Inflammatory macrophage treated with lipopolysaccharide for 1 hour (primary cell): ENCODE measurements around the gene RPRD2.

Experiments used
- DNase-seq, 2 donors: peaks; one replicate each; pipeline ENCODE4 v3.0.0-alpha.2; 2020 to 2022

The RPRD2 gene

DNA sequence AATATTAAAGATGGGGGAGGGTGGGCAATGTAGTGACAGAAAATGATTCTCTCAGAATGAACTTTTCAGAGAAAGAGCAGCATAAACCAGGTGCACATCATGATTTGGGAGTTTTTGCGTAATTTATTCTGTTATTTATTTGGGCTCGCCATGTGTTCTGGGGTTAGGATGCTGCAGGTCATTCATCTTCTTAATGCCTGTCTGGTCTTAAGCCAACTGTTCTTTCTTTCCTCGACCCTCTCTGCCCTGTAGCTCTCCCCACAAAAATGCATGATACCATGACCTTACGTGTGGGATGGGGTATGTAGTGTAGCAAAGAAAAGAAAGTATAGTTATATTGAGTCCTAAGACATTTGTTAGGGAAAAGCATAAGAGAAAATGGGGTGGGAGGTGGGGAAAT lies 110.9 kb downstream of the RPRD2 start:
- no peak for DNase-seq

GRCh38 chr1:150476754-150477153 lies 112.8 kb downstream of the RPRD2 start:
- no peak for DNase-seq

DNA sequence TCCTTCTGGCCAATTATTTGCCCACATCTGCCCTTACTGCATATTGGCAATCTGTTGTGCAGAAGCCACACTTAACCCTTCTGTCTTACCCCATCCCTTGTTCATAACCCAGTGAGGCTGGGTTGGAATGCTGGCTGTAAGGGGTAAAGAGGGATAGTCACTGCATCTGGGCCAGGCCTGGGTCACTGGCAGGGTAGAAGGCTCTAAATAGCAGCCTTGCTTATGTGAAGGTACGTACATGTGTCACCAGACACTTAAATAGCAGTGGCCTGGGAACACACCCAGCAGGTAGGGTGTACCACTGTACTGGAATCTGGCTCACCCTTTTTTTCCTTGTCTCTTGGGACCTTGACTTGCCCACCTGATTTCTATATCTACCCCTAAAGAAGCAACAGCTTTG lies 113.4 kb downstream of the RPRD2 start:
- DNase-seq: no peak

GRCh38 chr1:150477733-150478132 lies 113.8 kb downstream of the RPRD2 start:
- no peak for DNase-seq

GRCh38 chr1:150479370-150479769 lies 115.4 kb downstream of the RPRD2 start:
- DNase-seq: no peak

DNA sequence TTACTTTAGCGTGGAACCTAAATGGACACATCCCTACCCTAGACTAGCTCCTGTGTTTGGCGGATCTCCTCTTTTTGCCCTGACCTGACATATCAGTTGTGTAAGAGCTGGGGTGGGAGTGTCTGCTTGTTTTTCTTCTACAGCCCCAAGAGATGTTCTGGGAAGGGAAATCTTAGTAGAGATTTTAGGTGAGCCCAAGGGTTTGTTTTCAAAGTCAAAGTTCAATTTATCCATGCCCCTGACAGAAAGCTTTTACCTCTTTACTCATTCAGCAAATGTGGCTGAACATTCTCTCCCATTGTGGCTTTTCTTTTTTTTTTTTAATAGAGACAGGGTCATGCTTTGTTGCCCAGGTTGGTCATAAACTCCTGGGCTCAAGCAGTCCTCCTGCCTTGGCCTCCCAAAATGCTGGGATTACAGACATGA lies 116.0 kb downstream of the RPRD2 start:
- DNase-seq: no peak

DNA sequence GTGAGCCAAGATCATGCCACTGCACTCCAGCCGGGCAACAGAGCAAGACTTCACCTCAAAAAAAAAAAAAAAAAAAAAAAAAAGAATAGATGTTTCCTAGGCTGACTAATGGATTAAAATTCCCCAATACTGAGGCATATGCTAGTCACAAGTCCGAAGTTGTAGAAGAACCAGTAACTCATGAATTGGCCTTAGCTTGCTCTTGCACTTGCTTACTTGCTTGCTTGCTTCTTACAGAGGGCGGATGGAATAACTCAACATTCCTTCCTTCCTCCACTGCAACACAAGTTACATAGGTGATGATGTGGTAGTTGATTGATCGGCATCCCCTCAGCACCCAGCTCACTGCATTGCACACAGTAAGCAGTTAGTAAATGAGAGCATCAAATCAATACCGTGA lies 120.5 kb downstream of the RPRD2 start:
- no peak for DNase-seq

GRCh38 chr1:150484861-150485260 lies 120.9 kb downstream of the RPRD2 start:
- peak in 1 of 2 donors; percentile 17 for DNase-seq

- peak; percentile 97 to 100 for DNase-seq
Observed at GRCh38 chr1:150486966-150487762, 123.2 kb downstream of the RPRD2 start, which contains the start of gene TARS2. Gene TARS2, plus strand, starts transcription at chr1:150487419. Its CDS starts 32 bp downstream, at chr1:150487451.

DNA sequence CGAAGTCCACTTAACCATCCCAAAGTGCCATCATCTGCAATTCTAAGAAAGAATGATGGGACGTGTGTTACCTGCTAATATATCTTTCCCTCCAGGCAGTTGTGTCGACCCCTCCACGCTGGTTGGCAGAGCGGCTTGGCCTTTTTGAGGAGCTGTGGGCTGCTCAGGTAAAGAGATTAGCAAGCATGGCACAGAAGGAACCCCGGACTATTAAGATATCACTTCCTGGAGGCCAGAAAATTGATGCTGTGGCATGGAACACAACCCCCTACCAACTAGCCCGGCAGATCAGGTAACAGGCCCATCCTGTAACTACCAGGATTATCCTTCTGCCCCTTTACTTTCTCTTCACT lies 123.8 kb downstream of the RPRD2 start:
- no peak for DNase-seq

DNA sequence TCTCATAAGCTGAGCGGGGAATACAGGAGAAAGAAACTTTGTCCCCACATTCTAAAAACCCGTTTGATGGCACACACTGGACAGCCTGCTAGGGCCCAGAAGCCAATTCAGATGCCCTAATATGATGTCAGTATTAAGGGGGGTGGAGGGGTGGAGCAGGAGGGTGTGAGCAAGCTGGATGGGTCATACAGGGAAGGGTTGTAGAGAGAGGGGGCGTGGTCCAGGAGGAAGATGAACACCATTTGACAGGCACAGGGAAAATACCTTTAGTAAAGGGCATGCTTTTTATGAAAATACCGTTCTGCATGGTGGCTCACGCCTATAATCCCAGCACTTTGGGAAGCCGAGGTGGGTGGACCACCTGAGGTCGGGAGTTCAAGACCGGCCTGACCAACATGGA lies 129.2 kb downstream of the RPRD2 start:
- DNase-seq: no peak

DNA sequence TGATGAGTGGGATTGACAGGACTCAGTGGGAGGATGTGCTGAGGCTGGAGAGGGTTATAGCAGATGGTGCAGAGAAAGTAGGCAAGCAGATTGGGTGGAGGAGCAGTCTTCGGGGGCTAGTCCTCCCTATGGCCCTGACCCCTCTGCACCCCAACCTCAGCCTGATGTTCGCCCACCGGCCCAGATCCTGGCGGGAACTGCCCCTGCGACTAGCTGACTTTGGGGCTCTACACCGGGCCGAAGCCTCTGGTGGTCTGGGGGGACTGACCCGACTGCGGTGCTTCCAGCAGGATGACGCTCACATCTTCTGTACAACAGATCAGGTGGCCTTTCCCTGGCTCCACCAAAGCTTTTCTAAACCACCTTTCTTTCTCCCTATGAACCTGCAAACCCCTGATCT lies 134.4 kb downstream of the RPRD2 start:
- DNase-seq: no peak

- no peak for DNase-seq
Observed at GRCh38 chr1:150505431-150505830, 141.5 kb downstream of the RPRD2 start.

GRCh38 chr1:150507912-150508864 lies 144.2 kb downstream of the RPRD2 start, which contains the start of gene ECM1:
Gene ECM1, plus strand, starts transcription at chr1:150508109. Its CDS starts 101 bp downstream, at chr1:150508210.
- DNase-seq: peak; percentile 65 to 67

DNA sequence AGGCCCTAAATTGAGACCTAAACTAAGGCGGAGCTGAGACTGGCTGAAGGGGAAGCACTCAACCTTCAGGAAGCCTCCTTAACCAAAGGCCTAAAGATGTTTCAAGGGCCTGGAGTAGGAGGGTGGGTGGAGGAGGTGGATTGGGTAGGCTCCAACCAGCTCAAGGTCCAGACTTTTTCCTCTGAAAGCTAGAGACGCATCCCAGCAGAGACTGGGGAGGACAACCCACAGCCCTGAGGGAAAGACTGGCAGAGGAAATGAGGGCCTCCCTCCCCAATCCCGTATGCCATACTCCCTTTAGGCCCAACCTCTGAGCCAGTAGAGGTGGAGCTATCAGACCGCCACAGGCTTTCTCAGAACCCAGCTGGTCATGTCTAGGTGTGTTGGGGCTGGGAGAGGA lies 145.0 kb downstream of the RPRD2 start:
- no peak for DNase-seq

GRCh38 chr1:150511551-150511950 lies 147.6 kb downstream of the RPRD2 start:
- no peak for DNase-seq

DNA sequence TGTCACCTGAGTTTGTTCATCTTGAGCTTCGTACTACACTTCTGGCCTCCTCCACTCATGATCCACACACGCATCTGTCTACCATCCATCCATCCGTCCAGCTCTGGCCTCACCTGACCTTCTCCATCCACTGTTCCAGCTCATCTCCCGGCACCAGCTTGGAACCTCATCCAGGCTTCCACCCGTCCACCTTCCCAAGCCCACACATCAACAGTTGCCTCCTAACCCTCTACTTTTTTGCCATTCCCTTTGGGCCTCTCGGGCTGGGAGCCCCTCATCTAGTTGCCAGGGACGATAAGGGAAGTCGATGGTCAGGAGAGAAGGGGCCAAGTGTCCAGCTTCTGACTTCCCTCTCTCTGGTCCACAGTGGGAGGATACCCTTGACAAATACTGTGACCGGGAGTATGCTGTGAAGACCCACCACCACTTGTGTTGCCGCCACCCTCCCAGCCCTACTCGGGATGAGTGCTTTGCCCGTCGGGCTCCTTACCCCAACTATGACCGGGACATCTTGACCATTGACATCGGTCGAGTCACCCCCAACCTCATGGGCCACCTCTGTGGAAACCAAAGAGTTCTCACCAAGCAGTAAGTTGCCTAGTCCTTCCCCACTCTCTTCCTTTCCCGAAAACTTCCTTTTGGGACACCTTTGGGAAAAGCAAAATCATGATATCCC lies 148.2 kb downstream of the RPRD2 start:
- DNase-seq: no peak

DNA sequence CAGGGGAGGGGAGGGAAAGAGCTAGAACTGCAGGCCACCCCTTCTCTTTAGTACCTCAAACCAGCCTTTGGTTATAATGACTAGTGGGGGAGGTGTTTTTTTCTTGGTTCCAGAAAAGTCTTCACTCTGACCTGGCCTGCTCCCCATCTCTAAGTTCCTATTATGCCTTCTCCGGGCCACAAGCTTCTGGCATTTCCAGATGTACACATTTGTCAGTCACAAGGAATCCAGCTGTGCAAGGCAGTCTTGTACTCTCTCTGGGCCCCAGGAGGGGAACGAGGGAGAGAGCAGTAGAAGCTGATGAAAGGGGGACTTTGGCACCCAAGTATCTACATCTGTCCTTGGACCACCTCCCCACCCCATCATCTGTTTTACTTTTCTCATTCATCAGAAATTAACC lies 148.9 kb downstream of the RPRD2 start:
- DNase-seq: no peak

DNA sequence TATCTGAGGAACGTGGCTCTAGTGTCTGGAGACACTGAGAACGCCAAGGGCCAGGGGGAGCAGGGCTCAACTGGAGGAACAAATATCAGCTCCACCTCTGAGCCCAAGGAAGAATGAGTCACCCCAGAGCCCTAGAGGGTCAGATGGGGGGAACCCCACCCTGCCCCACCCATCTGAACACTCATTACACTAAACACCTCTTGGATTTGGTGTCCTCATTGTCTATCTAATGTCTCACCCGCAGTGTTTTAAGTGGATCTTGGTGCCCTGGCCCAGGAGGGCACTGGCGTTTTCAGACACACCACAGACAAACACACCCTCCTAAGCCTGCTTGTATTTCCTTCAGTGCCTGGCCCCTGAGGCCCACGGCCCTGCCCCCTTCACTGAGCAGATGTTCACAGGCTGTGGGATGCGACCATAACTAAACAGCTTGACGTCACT lies 149.4 kb downstream of the RPRD2 start:
- no peak for DNase-seq

- no peak for DNase-seq
Observed at GRCh38 chr1:150514260-150514659, 150.3 kb downstream of the RPRD2 start.

DNA sequence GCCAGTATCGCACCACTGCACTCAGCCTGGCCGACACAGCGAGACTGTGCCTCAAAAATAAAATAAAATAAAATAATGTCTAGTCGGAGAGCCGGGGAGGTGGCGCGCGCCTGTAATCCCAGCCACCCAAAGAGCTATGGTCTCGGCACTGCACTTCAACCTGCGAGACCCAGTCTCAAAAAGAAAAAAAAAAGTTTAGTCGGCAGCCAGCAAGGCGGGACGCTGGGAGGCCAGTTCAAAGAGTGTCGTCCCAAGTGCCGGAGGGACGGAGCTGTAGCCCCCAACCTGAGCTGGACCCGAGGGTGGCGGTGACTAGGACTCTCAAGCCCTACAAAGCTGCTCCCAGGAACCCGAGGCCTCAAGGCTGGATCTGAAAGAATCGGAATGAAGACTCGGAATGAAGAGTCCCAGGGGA lies 151.0 kb downstream of the RPRD2 start:
- DNase-seq: no peak

DNA sequence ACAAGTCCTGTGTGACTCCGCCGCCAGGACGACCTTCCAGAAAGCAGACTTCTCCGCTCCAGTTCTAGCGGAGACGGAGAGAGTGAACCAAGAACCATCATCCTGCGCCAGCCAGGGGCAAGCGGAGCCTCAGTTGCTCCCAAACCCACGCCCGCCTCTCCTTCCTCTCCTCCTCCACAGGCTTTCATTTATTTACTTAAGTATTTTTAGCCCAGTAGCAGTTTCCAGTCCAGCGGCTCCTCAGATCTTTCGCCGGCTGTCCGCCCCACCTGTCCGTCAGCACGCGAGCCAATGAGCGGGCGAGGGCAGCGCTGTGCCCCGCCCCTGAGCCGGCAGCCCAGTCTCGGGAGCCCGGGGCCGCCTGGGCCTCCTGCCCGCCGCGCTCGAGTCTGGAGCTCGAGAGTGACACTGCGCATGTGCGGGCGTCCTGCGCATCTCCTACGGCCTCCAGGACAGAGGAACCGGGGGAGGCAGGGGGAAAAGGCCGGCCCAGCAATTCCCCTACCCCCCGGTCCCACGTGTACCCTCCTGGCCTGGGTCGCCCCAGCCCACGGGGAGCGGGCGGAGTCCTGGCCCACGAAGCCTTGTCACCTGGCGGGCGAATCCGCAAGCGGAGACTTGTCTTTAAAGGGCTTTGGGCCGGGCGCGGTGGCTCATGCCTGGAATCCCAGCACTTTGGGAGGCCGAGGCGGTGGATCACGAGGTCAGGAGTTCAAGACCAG lies 151.5 kb downstream of the RPRD2 start, which contains the start of gene FALEC:
Gene FALEC, plus strand, starts transcription at position 425 of the 722 bp plus-strand sequence.
- DNase-seq: peak; percentile 93 to 95
